Measurements from ENCODE around the gene C11orf97. TPM values are rescaled to one million over a fixed set of nuclear protein-coding genes. Genes with fewer than 3 reads are reported as not detected.

C11orf97 gene
- total RNA-seq, 1 experiment from 2014 or later, result not detected

GRCh38 chr11:94546886-94547285, 34.6 kb downstream of the C11orf97 start:
- no TSS peak for BruUV-seq (replicated peaks)
- peak overlapping the region; percentile 66 to 83 for H3K4me3 ChIP-seq (ENCODE audit: low read depth in 2 of 2, low read length in 2 of 2)

DNA sequence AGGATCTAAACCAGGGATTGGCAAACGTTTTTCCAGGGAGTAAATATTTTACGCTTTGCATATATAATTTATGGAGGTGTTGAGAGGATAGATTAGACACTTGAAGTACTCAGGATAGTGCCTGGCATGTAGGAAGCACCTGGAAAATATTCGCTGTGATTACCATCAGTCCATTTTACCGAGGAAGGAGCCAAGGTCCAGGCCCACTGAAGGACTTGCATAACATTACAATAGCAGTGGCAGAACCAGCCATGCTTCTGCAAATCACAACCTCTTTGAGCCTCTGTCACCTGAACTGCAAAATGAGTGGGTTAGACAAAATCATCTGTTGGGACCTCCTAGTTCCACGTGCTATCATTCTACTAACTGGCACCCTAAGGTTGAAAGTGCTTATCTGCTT, 36.9 kb downstream of the C11orf97 start:
- POLR2A ChIA-PET, result no interaction called here
- TF ChIP-seq, protein P1, sequence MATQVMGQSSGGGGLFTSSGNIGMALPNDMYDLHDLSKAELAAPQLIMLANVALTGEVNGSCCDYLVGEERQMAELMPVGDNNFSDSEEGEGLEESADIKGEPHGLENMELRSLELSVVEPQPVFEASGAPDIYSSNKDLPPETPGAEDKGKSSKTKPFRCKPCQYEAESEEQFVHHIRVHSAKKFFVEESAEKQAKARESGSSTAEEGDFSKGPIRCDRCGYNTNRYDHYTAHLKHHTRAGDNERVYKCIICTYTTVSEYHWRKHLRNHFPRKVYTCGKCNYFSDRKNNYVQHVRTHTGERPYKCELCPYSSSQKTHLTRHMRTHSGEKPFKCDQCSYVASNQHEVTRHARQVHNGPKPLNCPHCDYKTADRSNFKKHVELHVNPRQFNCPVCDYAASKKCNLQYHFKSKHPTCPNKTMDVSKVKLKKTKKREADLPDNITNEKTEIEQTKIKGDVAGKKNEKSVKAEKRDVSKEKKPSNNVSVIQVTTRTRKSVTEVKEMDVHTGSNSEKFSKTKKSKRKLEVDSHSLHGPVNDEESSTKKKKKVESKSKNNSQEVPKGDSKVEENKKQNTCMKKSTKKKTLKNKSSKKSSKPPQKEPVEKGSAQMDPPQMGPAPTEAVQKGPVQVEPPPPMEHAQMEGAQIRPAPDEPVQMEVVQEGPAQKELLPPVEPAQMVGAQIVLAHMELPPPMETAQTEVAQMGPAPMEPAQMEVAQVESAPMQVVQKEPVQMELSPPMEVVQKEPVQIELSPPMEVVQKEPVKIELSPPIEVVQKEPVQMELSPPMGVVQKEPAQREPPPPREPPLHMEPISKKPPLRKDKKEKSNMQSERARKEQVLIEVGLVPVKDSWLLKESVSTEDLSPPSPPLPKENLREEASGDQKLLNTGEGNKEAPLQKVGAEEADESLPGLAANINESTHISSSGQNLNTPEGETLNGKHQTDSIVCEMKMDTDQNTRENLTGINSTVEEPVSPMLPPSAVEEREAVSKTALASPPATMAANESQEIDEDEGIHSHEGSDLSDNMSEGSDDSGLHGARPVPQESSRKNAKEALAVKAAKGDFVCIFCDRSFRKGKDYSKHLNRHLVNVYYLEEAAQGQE (IDR thresholded peaks at IDR 0.05; ENCODE audit: insufficient read depth in 1 of 2, low read depth in 2 of 2, low read length in 1 of 2), result no peak
- no peak for TF ChIP-seq SIN3A (IDR thresholded peaks at IDR 0.05; ENCODE audit: borderline replicate concordance, insufficient read depth, low read depth, low read length)
- no peak for TF ChIP-seq CTCF (IDR thresholded peaks at IDR 0.05)
- no peak for TF ChIP-seq POLR2AphosphoS5 (IDR thresholded peaks at IDR 0.05; ENCODE audit: low read depth, low read length)
- no peak for TF ChIP-seq TCF7L2 (IDR thresholded peaks at IDR 0.05; ENCODE audit: low read depth, low read length)
- BruUV-seq (replicated peaks), result no TSS peak
- DNase-seq (ENCODE audit: low read depth, low spot score) (no peak), ATAC-seq (no peak)
- in situ Hi-C loops (cut with HindIII; ENCODE audit: low pct_unique_long_range_greater_than_20kb, low sequenced_read_pairs) (no loop called here), intact Hi-C loops (cut with micrococcal nuclease; ENCODE audit: unreplicated experiment) (loop anchor here (10.0 kb wide), 1 partner anchor 1236 kb away; the partner anchor contains the start of gene FAM76B)
- H3K4me1 ChIP-seq (ENCODE audit: control insufficient read depth, insufficient read depth, low read length), result peaks cover 21% of the 10 kb centered on the region
- no peaks in the 10 kb centered on the region for H3K36me3 ChIP-seq (ENCODE audit: control insufficient read depth, insufficient read depth, low read length)
- H3K27ac ChIP-seq (ENCODE audit: low read length), result no peak overlapping the region
- CTCF ChIA-PET, result no interaction called here
- H3K4me3 ChIP-seq (ENCODE audit: low read depth in 2 of 2, low read length in 2 of 2), result no peak overlapping the region
- H3K27me3 ChIP-seq (ENCODE audit: control insufficient read depth, insufficient read depth, low read length), result no peaks in the 10 kb centered on the region
- H3K9me3 ChIP-seq (ENCODE audit: control insufficient read depth, insufficient read depth, low read depth, low read length), result no peaks in the 10 kb centered on the region

More at GRCh38 chr11:94546886-94547285, 34.6 kb downstream of the C11orf97 start:
- DNase-seq (ENCODE audit: low read depth, low spot score), result no peak
- in situ Hi-C loops (cut with HindIII; ENCODE audit: low pct_unique_long_range_greater_than_20kb, low sequenced_read_pairs), result no loop called here
- CTCF ChIA-PET, result interaction anchor here (0.6 kb wide), 1 partner anchor 310 kb away, joined by 3 read pairs; no protein-coding TSS in a partner anchor
- H3K4me1 ChIP-seq (ENCODE audit: control insufficient read depth, insufficient read depth, low read length), result peaks cover 28% of the 10 kb centered on the region
- no peak for TF ChIP-seq TCF7L2 (IDR thresholded peaks at IDR 0.05; ENCODE audit: low read depth, low read length)
- peak; percentile 26; the same call in 1 of the 2 replicates for TF ChIP-seq CTCF (IDR thresholded peaks at IDR 0.05)
- ATAC-seq, result no peak
- 0 out of 2 replicates have a peak overlapping the region, but pooled peaks have one; percentile 15 for H3K27ac ChIP-seq (ENCODE audit: low read length)
- intact Hi-C loops (cut with micrococcal nuclease; ENCODE audit: unreplicated experiment), result loop anchor here (10.0 kb wide), 1 partner anchor 1238 kb away; the partner anchor contains the start of gene FAM76B
- no peaks in the 10 kb centered on the region for H3K27me3 ChIP-seq (ENCODE audit: control insufficient read depth, insufficient read depth, low read length)
- no peaks in the 10 kb centered on the region for H3K36me3 ChIP-seq (ENCODE audit: control insufficient read depth, insufficient read depth, low read length)
- no peaks in the 10 kb centered on the region for H3K9me3 ChIP-seq (ENCODE audit: control insufficient read depth, insufficient read depth, low read depth, low read length)
- POLR2A ChIA-PET, result interaction anchor here (0.6 kb wide), 1 partner anchor 815 kb away, joined by 3 read pairs; no protein-coding TSS in a partner anchor
